H1 (cell line): ENCODE data around the gene LILRB3. TPM values are rescaled to one million over a fixed set of nuclear protein-coding genes. Genes with fewer than 3 reads are reported as not detected.
A peak's percentile ranks its signal among the peaks of the same experiment; 100 is the strongest.

Source experiments
- CTCF ChIA-PET: fragments of 300-600 bp; sonication (Branson Sonifier 250); formaldehyde crosslinking; loops from one replicate; lab custom pipeline; 2021; ENCODE audit not compliant: partially characterized antibody; lab: Charles Lee
- POLR2A ChIA-PET: fragments of 300-600 bp; sonication (Branson Sonifier 250); formaldehyde crosslinking; loops from one replicate; lab custom pipeline; 2021; ENCODE audit warnings: inconsistent platforms; ENCODE audit not compliant: partially characterized antibody; lab: Charles Lee
- DNase-seq, 2 experiments: peaks; one replicate each; pipeline versions ENCODE4 v3.0.0 to v3.0.0-alpha.2; 2010 to 2022; ENCODE audit warnings: low spot score in 2 of 2, low read depth in 1 of 2, mixed read lengths in 1 of 2
- FAIRE-seq: peaks from 2 replicates; lab custom pipeline; 2011; peaks lifted over from hg19 to GRCh38; lab: Jason Lieb, UNC
- H2AFZ ChIP-seq: 2 replicates; pipeline ENCODE4 v1.8.1; 2012; ENCODE audit warnings: low read length, inconsistent platforms
- H2AK5ac ChIP-seq: 2 replicates; pipeline ENCODE4 v1.6.1; 2013; ENCODE audit warnings: low read depth, low read length
- H2BK120ac ChIP-seq: replicated peaks from 2 replicates; pipeline ENCODE3; 2013; ENCODE audit warnings: low read depth, low read length, inconsistent platforms
- H2BK12ac ChIP-seq: 2 replicates; pipeline ENCODE4 v1.6.1; 2013; ENCODE audit warnings: low read depth, low read length
- H2BK15ac ChIP-seq: 2 replicates; pipeline ENCODE4 v1.6.1; 2013; ENCODE audit warnings: low read length
- H2BK20ac ChIP-seq: 2 replicates; pipeline ENCODE4 v1.6.1; 2013; ENCODE audit warnings: low read length
- H2BK5ac ChIP-seq: 2 replicates; pipeline ENCODE4 v1.6.1; 2013; ENCODE audit warnings: low read depth, low read length
- H3K14ac ChIP-seq: 2 replicates; pipeline ENCODE4 v1.6.1; 2013; ENCODE audit warnings: inconsistent platforms; ENCODE audit not compliant: insufficient read length
- H3K18ac ChIP-seq: 2 replicates; pipeline ENCODE4 v1.6.1; 2013; ENCODE audit warnings: low read length; ENCODE audit errors: extremely low read depth
- H3K23ac ChIP-seq: 2 replicates; pipeline ENCODE4 v1.6.1; 2013; ENCODE audit warnings: inconsistent platforms; ENCODE audit not compliant: insufficient read length
- H3K23me2 ChIP-seq: 2 replicates; pipeline ENCODE4 v1.6.1; 2013; ENCODE audit warnings: low read depth, low read length
- H3K27ac ChIP-seq: 2 replicates; pipeline ENCODE4 v1.6.1; 2011; ENCODE audit warnings: low read depth, low read length, inconsistent platforms
- H3K27me3 ChIP-seq, 4 experiments: replicated peaks in 1 of 4; 1 replicate in 1 of 4; 2 replicates in 3 of 4; pipeline versions ENCODE4 v1.6.1 to v1.8.1; 2011 to 2013; ENCODE audit warnings: low read length in 3 of 4, mild to moderate bottlenecking in 3 of 4, inconsistent platforms in 2 of 4, mixed read lengths in 2 of 4, moderate library complexity in 1 of 4; ENCODE audit not compliant: control insufficient read depth in 3 of 4, insufficient read depth in 3 of 4; ENCODE audit errors: extremely low read depth in 1 of 4
- H3K36me3 ChIP-seq, 4 experiments: 2 replicates each; pipeline versions ENCODE4 v1.6.1 to v1.8.1; 2011 to 2013; ENCODE audit warnings: mild to moderate bottlenecking in 4 of 4, low read length in 3 of 4, moderate library complexity in 2 of 4, control low read depth in 1 of 4, inconsistent platforms in 1 of 4; ENCODE audit not compliant: insufficient read depth in 4 of 4, control insufficient read depth in 2 of 4
- H3K4ac ChIP-seq: replicated peaks from 2 replicates; pipeline ENCODE3; 2013; ENCODE audit warnings: low read length, low read depth, mixed read lengths, inconsistent platforms; ENCODE audit not compliant: insufficient read length
- H3K4me1 ChIP-seq, 4 experiments: replicated peaks in 1 of 4; 1 replicate in 1 of 4; 2 replicates in 3 of 4; pipeline versions ENCODE4 v1.6.1 to v1.8.1; 2011 to 2013; ENCODE audit warnings: low read length in 3 of 4, inconsistent platforms in 2 of 4, mixed read lengths in 1 of 4; ENCODE audit not compliant: insufficient read depth in 4 of 4, control insufficient read depth in 3 of 4
- H3K4me2 ChIP-seq, 2 experiments: 2 replicates each; pipeline versions ENCODE4 v1.6.1 to v1.8.1; 2011 to 2013; ENCODE audit warnings: low read depth in 2 of 2, low read length in 2 of 2, control low read depth in 1 of 2, inconsistent platforms in 1 of 2, mild to moderate bottlenecking in 1 of 2; ENCODE audit not compliant: insufficient read depth in 1 of 2
- H3K4me3 ChIP-seq, 4 experiments: fragments of 200-600, 300-600 bp in 1 of 4; sonication (generic), shearing (Covaris generic), sonication (Bioruptor Twin) in 1 of 4; 2 replicates each; pipeline versions ENCODE4 v1.5.1 to v1.8.1; 2011 to 2016; ENCODE audit warnings: low read length in 4 of 4, low read depth in 3 of 4, control low read depth in 2 of 4, inconsistent platforms in 2 of 4, mild to moderate bottlenecking in 2 of 4, mixed read lengths in 1 of 4, moderate library complexity in 1 of 4; ENCODE audit not compliant: insufficient read depth in 2 of 4; ENCODE audit errors: extremely low read depth in 1 of 4
- H3K56ac ChIP-seq: replicated peaks from 2 replicates; pipeline ENCODE3; 2013; ENCODE audit warnings: low read depth, mild to moderate bottlenecking, mixed read lengths, low read length, inconsistent platforms; ENCODE audit not compliant: insufficient read length
- H3K79me1 ChIP-seq: 2 replicates; pipeline ENCODE4 v1.6.1; 2013; ENCODE audit warnings: low read depth, low read length, control low read depth
- H3K79me2 ChIP-seq, 2 experiments: 2 replicates each; pipeline versions ENCODE4 v1.6.1 to v1.8.1; 2012 to 2013; ENCODE audit warnings: low read length in 2 of 2, mild to moderate bottlenecking in 2 of 2, inconsistent platforms in 1 of 2; ENCODE audit not compliant: insufficient read depth in 2 of 2, control insufficient read depth in 1 of 2
- H3K9ac ChIP-seq, 4 experiments: replicated peaks in 1 of 4; 1 replicate in 1 of 4; 2 replicates in 3 of 4; pipeline versions ENCODE4 v1.6.1 to v1.8.1; 2011 to 2013; ENCODE audit warnings: low read depth in 3 of 4, low read length in 3 of 4, control low read depth in 2 of 4, mild to moderate bottlenecking in 2 of 4, moderate library complexity in 2 of 4, inconsistent platforms in 1 of 4; ENCODE audit errors: extremely low read depth in 1 of 4
- H3K9me3 ChIP-seq, 2 experiments: 2 replicates each; pipeline versions ENCODE4 v1.6.1 to v1.8.1; 2012 to 2013; ENCODE audit warnings: mild to moderate bottlenecking in 2 of 2, moderate library complexity in 2 of 2, control low read depth in 1 of 2, inconsistent platforms in 1 of 2, low read depth in 1 of 2, low read length in 1 of 2, mixed read lengths in 1 of 2; ENCODE audit not compliant: insufficient read depth in 2 of 2
- H4K20me1 ChIP-seq, 2 experiments: replicated peaks in 1 of 2; 2 replicates each; pipeline versions ENCODE3 to v1.8.1; 2011 to 2013; ENCODE audit warnings: inconsistent platforms in 2 of 2, low read length in 2 of 2, mild to moderate bottlenecking in 1 of 2; ENCODE audit not compliant: insufficient read depth in 2 of 2, control insufficient read depth in 1 of 2
- H4K5ac ChIP-seq: 2 replicates; pipeline ENCODE4 v1.6.1; 2013; ENCODE audit warnings: low read length, low read depth, mixed read lengths, inconsistent platforms; ENCODE audit not compliant: insufficient read length
- H4K8ac ChIP-seq: 2 replicates; pipeline ENCODE4 v1.8.0; 2013; ENCODE audit warnings: mild to moderate bottlenecking, moderate library complexity, low read length, inconsistent platforms; ENCODE audit not compliant: insufficient read depth; ENCODE audit errors: extremely low read depth
- H4K91ac ChIP-seq: replicated peaks from 2 replicates; pipeline ENCODE3; 2013; ENCODE audit warnings: low read length, mixed read lengths, inconsistent platforms; ENCODE audit not compliant: insufficient read length
- CBX8 ChIP-seq: fragments of 300-800, 300-1000 bp; sonication (generic); IDR thresholded peaks from 2 replicates; pipeline ENCODE4 v1.7.1; 2016; ENCODE audit warnings: low read depth, low read length, borderline replicate concordance
- CREB1 ChIP-seq: IDR thresholded peaks from 2 replicates; pipeline ENCODE4 v1.6.1; 2012; ENCODE audit warnings: inconsistent platforms
- KDM1A ChIP-seq: fragments of 200-600, 300-600 bp; sonication (generic); IDR thresholded peaks from 2 replicates; pipeline ENCODE4 v1.7.1; 2016; ENCODE audit warnings: mild to moderate bottlenecking, low read length, borderline replicate concordance
- PHF8 ChIP-seq: fragments of 200-600 bp; sonication (generic); conservative IDR thresholded peaks from 2 replicates; pipeline ENCODE4 v1.7.1; 2012; ENCODE audit warnings: low read depth, mild to moderate bottlenecking, inconsistent platforms, low read length, moderate library complexity
- SIN3A ChIP-seq, 2 experiments: IDR thresholded peaks in 1 of 2; conservative IDR thresholded peaks in 1 of 2; 2 replicates each; pipeline ENCODE4 v1.6.1; 2011 to 2012; ENCODE audit warnings: low read length in 2 of 2, improper control_type of control experiment in 1 of 2, low read depth in 1 of 2, mild to moderate bottlenecking in 1 of 2
- TAF1 ChIP-seq: IDR thresholded peaks from 2 replicates; pipeline ENCODE4 v1.6.1; 2011; ENCODE audit warnings: mild to moderate bottlenecking, low read depth, low read length
- TBP ChIP-seq: IDR thresholded peaks from 2 replicates; pipeline ENCODE4 v1.6.1; 2011; ENCODE audit warnings: low read depth, low read length, improper control_type of control experiment
- TEAD4 ChIP-seq: IDR thresholded peaks from 2 replicates; pipeline ENCODE4 v1.6.1; 2012; ENCODE audit warnings: low read depth, low read length, inconsistent platforms, mixed read lengths
- ZNF274 ChIP-seq: IDR thresholded peaks from 2 replicates; pipeline ENCODE4 v1.7.0; 2012; ENCODE audit warnings: low read length, borderline replicate concordance; ENCODE audit errors: extremely low read depth
- WGBS, 2 experiments: shearing (Covaris generic) in 1 of 2; methylation state at CpG; one replicate each; pipeline versions ENCODE4 v1.1.6 to v1.1.7; 2013 to 2015; ENCODE audit warnings: low lambda C conversion rate in 2 of 2, mixed read lengths in 2 of 2, inconsistent platforms in 1 of 2, low coverage in 1 of 2, missing lambda C conversion rate in 1 of 2; ENCODE audit not compliant: insufficient replicate concordance in 2 of 2, insufficient coverage in 1 of 2, insufficient read length in 1 of 2; ENCODE audit errors: extremely low coverage in 1 of 2, missing lambda C conversion rate in 1 of 2; 5-methylcytosine and 5-hydroxymethylcytosine counted together
- polyA plus RNA-seq, 7 experiments: library from polyadenylated mRNA; depleted of rRNA in 3 of 7; stranded (reverse) in 5 of 7; unstranded in 2 of 7; fragments of >200 nt in 5 of 7; fragments of 200-250 nt in 2 of 7; gene quantifications; 1 replicate in 5 of 7; 2 replicates in 1 of 7; 4 replicates in 1 of 7; pipeline versions ENCODE4 v1.2.1 to v1.2.3, GENCODE V29; 2011 to 2013; ENCODE audit warnings: missing spikeins in 2 of 7, mixed read lengths in 2 of 7
- total RNA-seq: library from RNA; stranded (reverse); fragmentation: NEBNext Ultra II Directional; extraction: Animal tissue kit (Norgen Biotek cat#: 25700); gene quantifications from 2 replicates; pipeline ENCODE4 v1.2.1, GENCODE V29; 2021
- TF ChIP-seq, protein P1 (sequence below): IDR thresholded peaks from 2 replicates; pipeline ENCODE4 v1.6.1; 2012; ENCODE audit warnings: inconsistent platforms

The LILRB3 gene
- total and polyA plus RNA-seq, 2 of the 8 experiments (the other 6 are each of a cell fraction or from before 2014, with no cell fraction given), result not detected

DNA sequence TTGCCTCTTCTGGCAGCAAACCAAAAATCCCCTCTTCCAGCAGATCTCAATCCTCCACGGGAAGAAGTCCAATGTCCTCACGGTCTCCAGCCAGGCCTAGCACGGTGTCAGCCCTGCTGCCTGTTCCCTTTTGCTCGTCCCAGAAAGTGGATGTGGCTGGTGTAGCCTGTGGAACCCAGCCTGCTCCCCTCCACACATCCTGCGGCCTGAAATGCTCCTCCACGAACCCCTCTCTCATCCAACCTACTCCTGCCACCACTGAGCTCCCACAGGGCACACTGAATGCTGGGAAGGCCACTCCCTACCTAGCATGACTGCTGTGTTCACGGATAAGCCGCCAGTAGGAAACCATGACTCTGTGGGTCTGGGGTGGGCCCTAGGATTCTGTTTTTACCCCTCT, 36.5 kb downstream of the LILRB3 start:
- Histone ChIP-seq H2BK20ac (no peak overlapping the region), H3K27ac (no peak overlapping the region), H3K9ac (0 out of 7 replicates have a peak overlapping the region, but pooled peaks of 1 of the 4 experiments have one; percentile 17), H3K4me2 (no peak overlapping the region), H2AFZ (no peak overlapping the region), H3K79me2 (peaks cover 3 to 24% of the 10 kb centered on the region in 2 experiments; a peak in 3 of 4 replicates), H2AK5ac (no peak overlapping the region), H3K4me1 (peaks cover 0 to 5% (median 2%) of the 10 kb centered on the region in 4 experiments; a peak in 4 of 7 replicates), H2BK15ac (no peak overlapping the region), H4K8ac (no peak overlapping the region), H3K56ac (no peak overlapping the region), H2BK120ac (no peak overlapping the region), H2BK12ac (no peak overlapping the region), H2BK5ac (no peak overlapping the region), H4K91ac (no peak overlapping the region), H3K18ac (no peak overlapping the region), H3K79me1 (peaks cover 8% of the 10 kb centered on the region; the same call in 1 of the 2 replicates), H3K4me3 (no peak overlapping the region), H3K36me3 (peaks cover 0 to 14% (median 7%) of the 10 kb centered on the region in 4 experiments; a peak in 5 of 8 replicates), H3K23ac (no peak overlapping the region), H3K23me2 (peaks cover 6% of the 10 kb centered on the region), H3K4ac (no peak overlapping the region), H4K5ac (no peak overlapping the region), H3K27me3 (no peaks in the 10 kb centered on the region), H3K14ac (no peak overlapping the region), H3K9me3 (no peaks in the 10 kb centered on the region), H4K20me1 (peaks cover 0 to 12% of the 10 kb centered on the region in 2 experiments)
- FAIRE-seq, result no peak
- TF ChIP-seq ZNF274 (no peak), PHF8 (no peak), TAF1 (no peak), SIN3A (conservative IDR thresholded peaks at IDR 0.05 in 1 of 2, IDR thresholded peaks at IDR 0.05 in 1 of 2; ENCODE audit: low read depth in 1 of 2, low read length in 2 of 2) (no peak), CREB1 (no peak), TEAD4 (no peak), TBP (no peak), CBX8 (no peak), KDM1A (no peak)
- TF ChIP-seq, protein P1, sequence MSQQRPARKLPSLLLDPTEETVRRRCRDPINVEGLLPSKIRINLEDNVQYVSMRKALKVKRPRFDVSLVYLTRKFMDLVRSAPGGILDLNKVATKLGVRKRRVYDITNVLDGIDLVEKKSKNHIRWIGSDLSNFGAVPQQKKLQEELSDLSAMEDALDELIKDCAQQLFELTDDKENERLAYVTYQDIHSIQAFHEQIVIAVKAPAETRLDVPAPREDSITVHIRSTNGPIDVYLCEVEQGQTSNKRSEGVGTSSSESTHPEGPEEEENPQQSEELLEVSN, result no peak
- no peak for DNase-seq
- CTCF ChIA-PET, result interaction anchor here (0.8 to 1.5 kb wide), 4 partner anchors 9 to 31 kb away, joined by 3 to 7 read pairs (median 4); partner anchors contain the start of gene TMC4
- POLR2A ChIA-PET, result interaction anchor here (2.1 to 28.7 kb wide), 4 partner anchors 12 to 28 kb away, joined by 7 to 909 read pairs (median 33); partner anchors contain the start of genes RPS9 and TMC4
- WGBS, 2 experiments, result 94% methylated on average over 8 of the region's 8 CpGs; no CpG with 5 or more reads in 1 of the 2 experiments
